Measurements from ENCODE around the gene ZNF668. TPM values are rescaled to one million over a fixed set of nuclear protein-coding genes. Genes with fewer than 3 reads are reported as not detected.
A peak's percentile ranks its signal among the peaks of the same experiment; 100 is the strongest.

ZNF668 gene
- total and polyA plus RNA-seq, 8 donors, result 3.8 to 12.2 (median 5.6) TPM

- H3K4me3 ChIP-seq, result no peak overlapping the region
- H3K27ac ChIP-seq, result no peak overlapping the region
- DNase-seq (peak in 1 of 4 donors; percentile 60), ATAC-seq (no peak)
- no peak for TF ChIP-seq CTCF (IDR thresholded peaks at IDR 0.05)
- intact Hi-C loops (cut with DNase I), result loop anchor here (10.0 kb wide), 2 partner anchors 73 to 77 kb away; partner anchors contain the start of gene PRSS36 (in 1 of the 2)
- H3K4me1 ChIP-seq, result peaks cover 7 to 41% of the 10 kb centered on the region in 2 donors
- peaks cover 0 to 69% of the 10 kb centered on the region in 2 donors for H3K36me3 ChIP-seq
- no peaks in the 10 kb centered on the region for H3K9me3 ChIP-seq
- H3K27me3 ChIP-seq, result no peaks in the 10 kb centered on the region
Observed at GRCh38 chr16:31077592-31078396, 3.8 kb upstream of the ZNF668 start.

- Histone ChIP-seq H3K4me3 (no peak overlapping the region), H3K9me3 (no peaks in the 10 kb centered on the region), H3K4me1 (peaks cover 11 to 44% of the 10 kb centered on the region in 2 donors), H3K36me3 (peaks cover 0 to 61% of the 10 kb centered on the region in 2 donors), H3K27me3 (no peaks in the 10 kb centered on the region), H3K27ac (no peak overlapping the region)
- intact Hi-C loops (cut with DNase I), result loop anchor here (10.0 kb wide), 2 partner anchors 72 to 78 kb away; partner anchors contain the start of gene PRSS36 (in 1 of the 2)
- peak in 1 of 4 donors; percentile 50 for DNase-seq
- no peak for TF ChIP-seq CTCF (IDR thresholded peaks at IDR 0.05)
- ATAC-seq, result no peak
Observed at GRCh38 chr16:31077024-31077423, 3.0 kb upstream of the ZNF668 start.

GRCh38 chr16:31076319-31076718 is 2.3 kb upstream of the ZNF668 start:
- Histone ChIP-seq H3K27me3 (no peaks in the 10 kb centered on the region), H3K9me3 (no peaks in the 10 kb centered on the region), H3K36me3 (peaks cover 0 to 54% of the 10 kb centered on the region in 2 donors), H3K4me1 (peaks cover 16 to 44% of the 10 kb centered on the region in 2 donors), H3K4me3 (no peak overlapping the region), H3K27ac (no peak overlapping the region)
- ATAC-seq (no peak), DNase-seq (no peak)
- intact Hi-C loops (cut with DNase I), result loop anchor here (10.0 kb wide), 2 partner anchors 72 to 78 kb away; partner anchors contain the start of gene PRSS36 (in 1 of the 2)
- TF ChIP-seq CTCF (IDR thresholded peaks at IDR 0.05), result no peak

DNA sequence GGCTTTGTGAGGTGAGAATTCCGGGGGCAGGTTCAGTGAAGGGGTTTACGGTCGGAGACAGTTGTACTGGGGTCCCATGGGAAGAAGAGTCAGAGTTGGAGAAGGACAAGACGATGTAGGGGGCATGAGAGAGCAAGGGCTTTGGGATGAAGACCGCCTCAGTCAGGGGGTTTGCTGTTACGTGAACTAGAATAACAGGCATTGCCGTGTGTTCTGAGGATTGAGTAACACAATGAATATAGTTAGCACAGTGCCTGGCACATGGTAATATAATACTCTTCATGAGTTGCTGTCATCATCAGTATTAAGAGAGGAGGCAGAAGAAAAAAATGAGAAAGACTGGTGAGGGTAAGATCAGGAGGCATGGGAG is 759 bp upstream of the ZNF668 start:
- TF ChIP-seq CTCF (IDR thresholded peaks at IDR 0.05), result no peak
- intact Hi-C loops (cut with DNase I), result loop anchor here (10.0 kb wide), 2 partner anchors 70 to 80 kb away; partner anchors contain the start of gene PRSS36 (in 1 of the 2)
- Histone ChIP-seq H3K36me3 (peaks cover 0 to 39% of the 10 kb centered on the region in 2 donors), H3K9me3 (no peaks in the 10 kb centered on the region), H3K27me3 (no peaks in the 10 kb centered on the region), H3K4me3 (peak overlapping the region; percentile 72 to 84), H3K4me1 (peaks cover 16 to 37% of the 10 kb centered on the region in 2 donors), H3K27ac (peak overlapping the region in 1 of 2 donors; percentile 93)
- DNase-seq, result no peak
- no peak for ATAC-seq

All from left lung (tissue), 10 donors.